Neutrophil (primary cell): ENCODE data around the gene WNT3A.
A peak's percentile ranks its signal among the peaks of the same experiment; 100 is the strongest.

ENCODE experiments used
- H3K27ac ChIP-seq: fragments of 200-600 bp; sonication (generic); 2 replicates; pipeline ENCODE4 v1.5.1; 2016; ENCODE audit warnings: mild to moderate bottlenecking, moderate library complexity
- H3K27me3 ChIP-seq: fragments of 200-600 bp; sonication (generic); 2 replicates; pipeline ENCODE4 v1.6.0; 2016; ENCODE audit warnings: mild to moderate bottlenecking
- H3K36me3 ChIP-seq: fragments of 200-600 bp; sonication (generic); 2 replicates; pipeline ENCODE4 v1.5.1; 2017
- H3K4me1 ChIP-seq, 2 experiments: fragments of 200-600 bp in 1 of 2; sonication (generic) in 1 of 2; 1 replicate in 1 of 2; 2 replicates in 1 of 2; pipeline versions ENCODE4 v1.5.1 to v1.6.1; 2013 to 2016; ENCODE audit warnings: low read depth in 1 of 2, low read length in 1 of 2, mild to moderate bottlenecking in 1 of 2, moderate library complexity in 1 of 2; ENCODE audit not compliant: control insufficient read depth in 1 of 2, insufficient read depth in 1 of 2
- H3K4me3 ChIP-seq, 2 experiments: fragments of 200-600 bp in 1 of 2; sonication (generic) in 1 of 2; 1 replicate in 1 of 2; 2 replicates in 1 of 2; pipeline ENCODE4 v1.5.1; 2013 to 2016; ENCODE audit warnings: low read depth in 1 of 2, low read length in 1 of 2, mild to moderate bottlenecking in 1 of 2, moderate library complexity in 1 of 2
- H3K9me3 ChIP-seq: fragments of 200-600 bp; sonication (generic); 2 replicates; pipeline ENCODE4 v1.5.1; 2016
- CTCF ChIP-seq: fragments of 200-600 bp; sonication (generic); IDR thresholded peaks from 2 replicates; pipeline ENCODE4 v1.5.1; 2016; ENCODE audit warnings: antibody characterized with exemption

Gene WNT3A

GRCh38 chr1:228095938-228096337 is 89.1 kb downstream of the WNT3A start:
- H3K4me3 ChIP-seq, result no peak overlapping the region
- H3K36me3 ChIP-seq, result peaks cover 47% of the 10 kb centered on the region
- no peaks in the 10 kb centered on the region for H3K9me3 ChIP-seq
- peak overlapping the region; percentile 11 for H3K27ac ChIP-seq
- peaks cover 27% of the 10 kb centered on the region in 2 experiments for H3K4me1 ChIP-seq
- no peaks in the 10 kb centered on the region for H3K27me3 ChIP-seq
- TF ChIP-seq CTCF, result no peak

GRCh38 chr1:228096416-228097332 is 89.9 kb downstream of the WNT3A start:
- TF ChIP-seq CTCF, result no peak
- Histone ChIP-seq H3K27ac (peak overlapping the region; percentile 33), H3K4me3 (no peak overlapping the region), H3K4me1 (peaks cover 27% of the 10 kb centered on the region in 2 experiments), H3K9me3 (no peaks in the 10 kb centered on the region), H3K27me3 (no peaks in the 10 kb centered on the region), H3K36me3 (peaks cover 47% of the 10 kb centered on the region)

DNA sequence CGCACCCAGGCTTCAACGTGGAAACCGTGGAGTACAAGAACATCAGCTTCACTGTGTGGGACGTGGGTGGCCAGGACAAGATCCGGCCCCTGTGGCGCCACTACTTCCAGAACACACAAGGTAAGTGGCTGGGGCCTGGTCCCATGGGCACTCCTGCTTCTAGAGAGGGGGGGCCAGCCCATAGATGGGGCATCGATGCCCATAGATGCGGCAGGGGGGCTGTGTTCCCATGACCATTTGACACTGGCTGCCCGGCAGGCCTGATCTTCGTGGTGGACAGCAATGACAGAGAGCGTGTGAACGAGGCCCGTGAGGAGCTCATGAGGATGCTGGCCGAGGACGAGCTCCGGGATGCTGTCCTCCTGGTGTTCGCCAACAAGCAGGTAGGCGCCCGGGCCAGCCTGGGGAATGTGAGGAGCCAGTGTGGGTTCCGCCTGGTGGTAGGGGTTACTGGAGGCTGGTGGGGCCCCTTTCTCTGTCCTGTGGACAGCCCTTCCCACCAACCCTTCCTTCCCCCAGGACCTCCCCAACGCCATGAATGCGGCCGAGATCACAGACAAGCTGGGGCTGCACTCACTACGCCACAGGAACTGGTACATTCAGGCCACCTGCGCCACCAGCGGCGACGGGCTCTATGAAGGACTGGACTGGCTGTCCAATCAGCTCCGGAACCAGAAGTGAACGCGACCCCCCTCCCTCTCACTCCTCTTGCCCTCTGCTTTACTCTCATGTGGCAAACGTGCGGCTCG is 90.7 kb downstream of the WNT3A start:
- H3K4me1 ChIP-seq, result peaks cover 25% of the 10 kb centered on the region in 2 experiments
- peaks cover 46% of the 10 kb centered on the region for H3K36me3 ChIP-seq
- no peaks in the 10 kb centered on the region for H3K9me3 ChIP-seq
- no peak overlapping the region for H3K4me3 ChIP-seq
- no peak overlapping the region for H3K27ac ChIP-seq
- no peak for TF ChIP-seq CTCF
- no peaks in the 10 kb centered on the region for H3K27me3 ChIP-seq

- Histone ChIP-seq H3K4me3 (no peak overlapping the region), H3K9me3 (no peaks in the 10 kb centered on the region), H3K27ac (no peak overlapping the region), H3K4me1 (peaks cover 22 to 26% of the 10 kb centered on the region in 2 experiments), H3K27me3 (no peaks in the 10 kb centered on the region), H3K36me3 (peaks cover 38% of the 10 kb centered on the region)
- TF ChIP-seq CTCF, result no peak
Measured at GRCh38 chr1:228098323-228098931, 91.6 kb downstream of the WNT3A start.

- no peak overlapping the region for H3K4me3 ChIP-seq
- H3K27ac ChIP-seq, result peak overlapping the region; percentile 10
- H3K27me3 ChIP-seq, result no peaks in the 10 kb centered on the region
- no peak for TF ChIP-seq CTCF
- no peaks in the 10 kb centered on the region for H3K9me3 ChIP-seq
- H3K36me3 ChIP-seq, result peaks cover 38% of the 10 kb centered on the region
- H3K4me1 ChIP-seq, result peaks cover 31 to 35% of the 10 kb centered on the region in 2 experiments
Measured at GRCh38 chr1:228099331-228099732, 92.5 kb downstream of the WNT3A start.
